ENCODE measurements around the gene ENDOD1.

Gene ENDOD1

GRCh38 chr11:95166781-95167180 lies 77.1 kb downstream of the ENDOD1 start:
- DNase-seq, result no peak

DNA sequence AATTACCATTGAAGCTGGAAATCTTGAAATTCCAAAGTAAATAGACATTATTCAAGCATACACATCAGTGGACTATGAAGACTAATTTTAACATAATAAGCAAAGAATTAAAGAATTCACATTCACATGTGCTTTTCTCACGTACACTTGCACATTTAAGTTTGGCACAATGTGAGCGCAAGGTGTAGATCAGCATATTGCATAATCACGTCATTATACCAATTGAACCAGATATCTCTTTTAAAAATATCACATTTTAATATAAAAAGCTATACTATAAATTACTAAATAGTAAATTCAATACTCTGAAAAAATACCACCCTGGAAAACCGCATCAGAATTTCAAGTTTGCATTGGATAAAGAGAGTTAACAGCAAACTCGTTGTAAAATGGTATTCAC lies 80.6 kb downstream of the ENDOD1 start:
- DNase-seq, result no peak

- DNase-seq, result no peak
These were observed 86.3 kb downstream of the ENDOD1 start for GRCh38 chr11:95175818-95176380.

Measured in hypothalamus (tissue), 51 donors.